Activated T-cell treated with anti-CD3 and anti-CD28 coated beads, Interleukin-2, amount 50 U/mL, for 1 hour (primary cell): Measurements from ENCODE around the gene NUAK2.
"Not testable (repeated sequence)": the region's sequence is repeated elsewhere in the genome, so short reads cannot be mapped to it uniquely, and the experiment has no call there.

Source experiments
- DNase-seq: peaks from one replicate; pipeline ENCODE4 v3.0.0-alpha.2; 2020

Gene NUAK2

DNA sequence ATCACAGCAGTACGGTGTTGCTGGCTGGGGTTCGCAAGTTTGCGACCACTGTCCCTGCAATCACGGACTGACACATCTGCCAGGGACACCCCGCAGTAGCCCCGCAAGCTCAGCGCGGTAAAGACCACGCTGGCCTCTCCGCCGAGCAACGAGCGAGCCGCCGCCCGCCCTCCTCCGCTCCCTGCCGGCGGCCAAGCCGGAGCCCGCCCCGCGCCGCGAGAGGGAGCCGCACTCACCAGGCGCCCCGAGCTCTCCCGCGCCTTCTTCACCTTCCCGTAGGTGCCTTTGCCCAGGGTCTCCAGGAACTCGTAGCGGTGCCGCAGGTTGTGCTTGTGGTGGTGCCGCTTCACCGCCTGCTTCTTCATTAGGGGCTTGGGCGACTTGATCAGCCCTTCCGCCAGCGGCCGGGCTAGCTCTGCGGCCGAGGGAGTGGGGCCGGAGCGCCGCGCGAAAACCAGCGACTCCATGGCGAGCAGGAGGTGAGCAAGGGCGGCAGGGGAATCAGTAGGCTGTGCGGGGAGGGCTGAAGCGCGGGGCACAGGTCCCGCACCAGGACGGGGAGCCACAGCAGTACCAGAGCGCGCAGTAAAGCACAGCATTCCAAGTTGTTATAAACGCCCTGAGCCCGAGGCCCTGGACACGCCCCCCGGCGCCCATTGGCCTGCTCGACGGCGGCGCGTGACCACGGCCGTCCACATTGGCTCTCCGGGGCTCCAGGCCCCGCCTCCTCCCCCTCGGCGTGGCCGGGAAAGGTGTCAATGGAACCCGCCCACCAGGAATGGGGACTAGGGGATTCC is at the start of gene NUAK2:
TSS of gene NUAK2 (minus strand) at position 584 of the 797 bp plus-strand sequence. CDS start at position 467, 117 bp downstream.
- DNase-seq = peak; percentile 88

DNA sequence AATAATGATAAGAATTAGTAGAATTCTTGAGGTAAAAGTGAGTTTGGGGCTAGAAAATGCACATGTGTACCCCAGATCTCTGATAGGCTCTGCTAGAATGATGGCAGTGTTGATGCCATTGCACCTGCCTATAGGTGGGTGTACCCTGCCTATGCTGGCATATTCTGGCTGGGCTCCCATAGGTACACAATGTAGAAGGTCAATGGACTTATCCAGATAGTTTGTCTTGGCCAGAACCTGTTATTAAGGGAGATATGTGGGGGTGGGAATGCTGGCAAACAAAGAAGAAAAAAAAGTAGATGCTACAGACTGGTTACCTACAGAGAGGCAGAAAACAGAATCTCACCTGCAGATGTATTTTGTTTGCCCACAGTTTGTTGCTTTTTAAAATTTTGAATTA is 49.2 kb upstream of the NUAK2 start:
- no peak for DNase-seq

DNA sequence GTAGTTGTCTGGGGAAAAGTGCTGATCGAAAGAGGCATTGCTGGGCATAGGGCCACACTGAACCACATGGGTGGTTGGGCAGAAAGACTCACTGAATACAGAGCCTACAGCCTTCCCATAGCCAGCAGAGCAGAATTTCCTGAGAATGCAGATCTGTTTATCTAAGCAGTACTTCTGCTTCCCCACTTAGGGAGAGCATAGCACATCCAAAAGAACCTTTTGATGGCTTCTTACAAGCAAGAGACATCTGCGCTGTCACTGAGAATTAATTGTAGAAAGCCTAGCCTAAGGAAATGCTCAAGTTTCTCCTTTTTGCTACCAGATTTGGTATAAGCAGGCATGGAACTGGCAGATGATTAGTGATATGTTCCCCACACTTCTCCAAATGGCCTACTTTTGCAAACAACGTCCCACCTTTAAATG is 48.2 kb upstream of the NUAK2 start:
- DNase-seq = no peak

DNA sequence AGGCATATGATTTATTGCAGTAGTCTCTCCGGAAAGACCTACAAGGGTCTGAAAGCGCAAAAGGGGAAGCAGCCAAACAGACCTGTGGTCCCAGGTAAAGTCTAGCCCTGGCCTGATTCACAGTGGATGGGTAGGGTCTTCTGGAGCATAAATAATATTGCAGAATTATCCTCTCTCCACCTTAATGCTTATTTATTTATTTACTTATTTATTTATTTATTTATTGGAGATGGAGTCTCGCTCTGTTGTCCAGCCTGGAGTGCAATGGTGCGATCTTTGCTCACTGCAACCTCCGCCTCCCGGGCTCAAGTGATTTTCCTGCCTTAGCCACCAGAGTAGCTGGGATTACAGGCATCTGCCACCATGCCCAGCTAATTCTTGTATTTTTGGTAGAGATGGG is 46.9 kb upstream of the NUAK2 start:
- DNase-seq = no peak

DNA sequence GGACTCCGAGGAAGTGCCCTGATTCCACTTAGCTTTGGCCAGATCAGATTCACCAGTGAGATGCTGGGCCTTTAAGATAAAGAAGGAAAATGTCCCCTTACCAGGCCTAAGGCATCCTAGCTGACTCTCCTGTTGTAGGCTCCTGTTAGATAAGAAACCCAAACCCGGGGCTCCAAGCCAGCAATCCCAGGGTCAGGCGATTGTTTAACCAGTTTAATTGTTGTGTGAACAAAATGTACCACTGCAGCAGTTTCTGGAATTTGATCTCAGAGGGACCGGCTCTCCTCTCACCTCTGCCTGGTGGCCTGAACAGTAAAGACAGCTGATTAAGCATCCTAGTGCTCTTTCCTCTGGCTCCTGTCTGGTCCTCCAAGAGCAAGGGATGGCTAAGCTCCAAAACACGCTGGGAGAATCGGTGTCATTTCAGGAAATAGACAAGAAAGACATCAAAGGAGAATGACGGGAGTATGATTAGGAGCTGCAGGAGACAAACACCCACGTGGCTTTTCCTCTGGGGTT is 44.5 kb upstream of the NUAK2 start:
- no peak for DNase-seq

DNA sequence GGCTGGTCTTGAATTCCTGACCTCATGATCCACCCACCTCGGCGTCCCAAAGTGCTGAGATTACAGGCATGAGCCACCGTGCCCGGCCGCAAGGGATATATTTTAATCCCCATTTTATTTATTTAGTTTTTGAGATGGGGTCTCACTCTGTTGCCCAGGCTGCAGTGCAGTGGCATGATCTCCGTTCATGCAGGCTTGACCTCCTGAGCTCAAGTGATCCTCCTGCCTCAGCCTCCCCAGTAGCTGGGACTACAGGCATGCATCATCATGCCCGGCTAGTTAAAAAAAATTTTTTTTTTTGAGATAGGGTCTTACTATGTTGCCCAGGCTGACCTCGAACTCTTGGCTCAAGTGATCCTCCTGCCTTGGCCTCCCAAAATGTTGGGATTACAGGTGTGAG is 43.5 kb upstream of the NUAK2 start:
- DNase-seq = not testable (repeated sequence)

DNA sequence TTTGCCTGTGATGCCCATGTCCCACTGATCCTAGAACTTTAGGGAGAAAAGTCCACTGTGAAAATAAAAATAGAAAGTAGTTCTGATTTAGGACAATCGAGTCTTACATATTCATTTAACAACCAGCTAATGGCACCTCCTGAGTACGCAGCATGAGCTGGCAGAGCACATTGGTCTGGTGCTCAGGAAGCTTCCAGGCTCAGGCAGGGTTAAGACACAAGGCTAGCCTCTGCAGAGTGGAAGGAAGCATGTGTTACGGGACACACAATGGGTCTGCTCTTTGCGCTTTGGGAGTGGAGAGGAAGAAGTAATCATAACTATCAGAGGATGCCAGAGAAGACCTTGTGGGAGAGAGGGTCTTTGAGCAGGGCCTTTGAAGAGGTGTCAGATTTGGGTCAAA is 39.3 kb upstream of the NUAK2 start:
- DNase-seq = no peak

DNA sequence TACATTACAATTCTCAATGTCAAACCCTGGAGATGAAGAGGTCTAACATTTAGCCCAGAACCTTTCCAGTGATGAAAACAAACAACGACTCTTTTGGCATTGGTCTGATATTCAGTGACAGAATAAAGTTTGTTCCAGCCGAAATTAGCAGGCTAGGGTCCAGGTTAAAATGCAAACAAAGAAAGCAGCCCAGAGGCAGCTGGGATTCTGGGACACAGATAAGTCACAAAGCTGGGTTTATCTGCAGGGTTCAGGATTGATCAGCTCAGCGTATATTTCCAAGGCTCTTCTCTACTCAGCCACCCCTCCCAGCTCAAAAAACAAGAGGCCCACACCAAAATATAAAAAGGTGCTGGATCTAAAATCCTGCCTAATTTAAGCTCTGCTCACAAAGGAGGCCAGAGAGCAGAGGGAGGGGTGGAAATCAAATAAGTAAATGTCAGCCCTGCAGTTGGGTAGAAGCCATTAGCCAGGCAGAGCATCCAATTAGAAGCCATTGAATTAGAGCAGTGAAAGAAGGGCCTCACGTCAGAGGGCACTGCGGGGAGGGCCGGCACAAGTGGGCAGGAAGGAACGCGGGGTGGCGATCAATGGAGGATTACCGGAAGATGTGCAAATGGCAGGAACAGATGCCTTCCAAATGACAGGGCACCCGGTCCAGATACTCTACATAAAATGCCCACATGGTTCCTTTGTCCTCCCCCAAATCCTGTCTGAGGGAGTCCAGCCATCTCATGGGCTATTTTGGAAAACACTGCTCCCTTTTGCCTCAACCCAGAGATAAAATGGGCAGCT is 38.4 kb upstream of the NUAK2 start:
- no peak for DNase-seq

DNA sequence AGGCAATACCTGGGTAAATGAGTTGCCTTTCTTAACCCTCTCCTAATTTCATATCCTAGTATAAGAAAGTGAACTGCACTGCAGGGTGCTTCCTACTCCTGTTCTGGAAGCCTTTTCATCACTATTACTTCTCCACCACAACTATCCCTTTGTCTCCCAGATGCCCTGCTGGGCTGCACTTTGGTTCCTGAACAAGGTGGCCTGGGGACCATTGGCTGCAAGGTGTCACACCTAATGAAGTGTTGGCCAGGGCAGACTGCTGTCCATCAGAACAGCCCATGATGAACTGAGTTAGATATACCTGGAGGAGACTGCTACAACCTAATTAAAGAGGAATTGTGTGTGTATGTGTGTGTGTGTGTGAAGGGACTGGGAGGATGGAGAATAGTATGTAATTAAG is 37.0 kb upstream of the NUAK2 start:
- no peak for DNase-seq

DNA sequence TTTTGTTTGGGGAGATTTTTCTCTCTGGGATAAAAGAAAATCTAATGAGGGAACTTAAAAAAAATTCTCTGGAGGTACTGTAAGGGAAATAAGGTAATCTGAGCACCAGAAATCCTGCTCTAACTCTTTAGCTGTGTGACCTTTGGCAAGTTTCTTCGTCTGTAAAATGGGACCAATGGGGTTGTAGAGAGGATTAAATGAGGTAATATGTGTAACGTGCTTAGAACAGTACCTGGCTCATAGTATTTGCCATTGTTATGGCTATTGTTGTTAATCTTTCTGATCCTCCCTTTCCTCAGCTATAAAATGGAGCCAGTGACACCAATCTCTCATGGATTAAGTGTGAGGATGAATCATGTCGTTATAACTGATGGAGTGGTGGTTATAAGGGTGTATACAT is 36.0 kb upstream of the NUAK2 start:
- DNase-seq = no peak

DNA sequence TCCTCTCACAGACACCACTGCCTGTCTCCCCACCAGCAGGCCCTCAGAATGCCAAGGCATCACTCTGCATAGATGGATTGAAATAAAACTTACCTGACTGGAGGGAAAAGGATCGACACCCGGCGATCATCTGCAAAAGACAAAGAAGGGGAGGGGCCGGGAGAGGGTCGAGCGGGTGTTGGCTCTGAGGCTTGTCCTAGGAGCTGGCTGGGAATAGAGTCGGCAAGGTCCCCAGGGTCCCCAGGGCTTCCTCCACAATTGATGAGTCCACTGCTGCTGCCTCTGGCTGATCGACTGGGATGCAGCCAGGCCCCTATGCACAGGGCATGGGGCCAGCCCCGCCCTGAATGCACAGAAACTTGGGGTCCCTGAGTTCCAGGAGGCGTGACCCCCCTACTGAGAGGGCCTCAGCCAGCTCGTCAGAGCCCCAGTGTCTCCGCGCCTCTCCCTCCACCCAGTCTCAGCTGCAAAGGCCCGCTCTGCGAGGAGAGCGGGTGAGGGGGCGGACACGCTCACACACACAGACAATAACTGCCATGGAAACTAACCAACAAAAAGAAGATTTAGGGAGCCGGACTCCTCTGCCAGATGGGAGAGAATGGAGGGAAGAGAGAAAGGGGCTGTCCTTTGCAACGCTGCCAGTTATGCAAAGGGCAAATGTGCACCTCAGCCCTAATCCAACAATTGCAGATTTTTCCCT is 35.0 kb upstream of the NUAK2 start, which contains the start of gene KLHDC8A:
TSS of gene KLHDC8A (minus strand) at position 483 of the 700 bp plus-strand sequence. CDS start 13,318 bp downstream, outside the sequence.
- DNase-seq = no peak

DNA sequence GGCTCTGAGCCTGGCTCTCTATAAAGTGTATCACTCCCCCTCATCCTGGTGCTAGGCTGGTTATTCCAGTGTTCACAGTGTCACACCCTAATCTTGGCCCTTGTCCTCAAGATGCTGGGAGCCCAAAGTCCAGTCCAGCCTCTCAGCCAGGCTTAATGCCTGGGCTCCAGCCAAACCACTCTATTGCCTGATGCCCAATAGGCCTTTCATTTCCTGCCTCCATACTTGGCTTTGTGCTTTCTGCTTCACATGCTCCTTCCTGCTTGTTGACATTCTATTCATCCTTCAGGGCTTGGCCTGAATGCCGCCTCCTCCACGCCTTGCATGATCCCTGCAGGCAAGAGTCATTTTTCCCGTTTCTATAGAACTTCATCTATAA is 33.5 kb upstream of the NUAK2 start:
- no peak for DNase-seq

DNA sequence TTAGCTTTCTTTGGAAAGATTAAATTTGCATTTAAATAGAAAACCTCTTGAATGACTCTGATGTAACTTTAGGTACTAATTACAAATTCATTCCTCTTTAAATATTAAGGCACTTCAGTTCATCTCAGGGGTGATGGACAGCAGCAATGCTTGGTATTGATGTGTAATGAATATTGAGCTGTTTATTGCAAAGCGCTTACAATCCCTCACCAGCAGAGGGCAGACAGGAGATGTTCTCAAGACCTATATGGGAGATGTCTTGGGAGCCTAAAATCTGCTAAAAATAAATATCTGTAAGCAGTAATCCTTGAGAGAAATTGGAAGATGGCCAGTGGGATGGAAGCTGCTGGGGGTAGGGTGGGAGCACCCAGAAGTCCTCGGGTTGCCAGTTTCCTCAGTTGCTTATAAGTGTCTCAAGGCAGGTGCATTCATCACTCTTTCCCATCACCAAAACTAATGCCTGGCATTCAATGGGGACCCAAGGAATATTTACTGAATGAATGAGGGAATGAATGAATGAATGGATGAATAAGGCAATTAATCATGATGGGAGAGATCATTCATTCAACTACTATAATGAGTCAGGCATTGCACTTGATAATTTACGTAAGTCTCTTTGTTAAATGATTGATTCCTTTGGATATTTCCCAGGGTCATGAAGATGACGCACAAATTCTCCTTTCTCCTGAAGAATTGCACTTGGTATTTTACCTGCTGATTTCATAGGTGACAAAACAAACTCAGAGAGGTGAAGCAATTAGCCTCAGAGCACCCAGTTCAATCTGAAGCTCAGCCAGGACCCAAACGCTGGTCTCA is 32.9 kb upstream of the NUAK2 start:
- DNase-seq = peak; percentile 44

DNA sequence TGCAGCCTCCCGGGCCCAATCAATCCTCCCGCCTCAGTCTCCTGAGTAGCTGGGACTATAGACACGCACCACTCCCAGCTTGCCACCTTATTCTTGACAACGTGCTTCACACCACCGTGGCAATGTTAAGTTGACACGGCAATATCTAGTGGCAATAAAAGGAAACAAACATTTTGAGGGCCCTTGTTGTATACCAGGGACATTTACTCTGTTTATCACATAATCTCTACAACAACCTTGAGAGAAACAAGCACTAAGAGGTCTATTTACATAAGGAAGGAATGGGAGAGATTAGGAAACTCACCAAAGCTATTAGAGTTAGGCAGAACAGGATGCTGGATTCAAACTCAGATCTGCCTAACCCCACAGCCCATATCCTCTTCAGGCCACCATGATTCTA is 32.1 kb upstream of the NUAK2 start:
- no peak for DNase-seq

DNA sequence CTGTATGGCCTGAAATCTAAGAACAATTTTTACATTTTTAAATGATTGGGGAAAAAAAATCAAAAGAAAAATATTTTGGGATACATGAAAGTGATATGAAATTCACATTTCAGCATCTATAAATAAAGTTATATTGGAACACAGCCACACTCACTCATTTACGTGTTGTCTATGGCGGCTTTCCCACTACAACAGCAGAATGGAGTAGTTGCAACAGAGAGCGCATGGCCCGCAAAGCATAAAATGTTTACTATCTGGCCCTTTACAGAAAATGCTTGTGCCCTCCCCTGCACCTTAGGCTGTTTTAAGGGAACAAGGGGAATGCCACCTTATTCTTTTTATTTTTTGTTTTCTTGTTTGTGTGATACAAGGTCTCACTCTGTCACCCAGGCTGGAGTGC is 31.6 kb upstream of the NUAK2 start:
- DNase-seq = no peak

DNA sequence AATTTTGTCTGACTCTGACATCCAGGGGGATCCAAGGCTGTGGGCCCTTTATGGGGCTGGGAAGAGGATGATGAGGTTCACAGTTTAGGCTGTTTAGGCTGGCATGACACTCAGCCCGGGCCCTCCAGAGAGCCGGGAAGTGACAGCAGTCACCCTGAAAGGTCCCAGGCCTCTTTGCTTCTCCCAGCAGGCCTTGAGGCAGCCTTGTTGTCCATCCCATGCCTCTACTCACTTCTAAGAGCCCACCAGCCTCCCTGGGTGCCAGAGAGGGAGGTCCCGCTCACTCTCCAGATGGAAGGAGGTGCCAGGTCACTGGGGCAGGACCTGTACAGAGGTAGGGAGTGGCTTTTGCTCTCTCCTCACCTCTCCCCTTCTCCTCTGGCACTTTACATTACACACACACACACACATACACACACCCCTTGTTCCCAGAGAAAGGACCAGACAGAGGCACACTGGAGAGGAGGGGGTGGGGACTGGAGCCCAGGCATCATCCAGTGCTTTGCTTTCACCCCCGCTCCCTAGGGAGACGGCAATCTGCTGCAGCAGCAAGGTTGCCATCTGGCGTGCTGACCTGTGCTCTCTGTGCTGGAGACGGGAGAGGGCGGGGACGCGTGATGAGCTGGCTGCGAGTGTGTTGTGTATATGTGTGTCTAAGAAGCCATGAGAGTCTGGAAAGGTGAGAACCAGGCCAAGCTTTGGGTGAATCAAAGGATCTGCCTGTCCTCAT is 30.6 kb upstream of the NUAK2 start:
- no peak for DNase-seq

DNA sequence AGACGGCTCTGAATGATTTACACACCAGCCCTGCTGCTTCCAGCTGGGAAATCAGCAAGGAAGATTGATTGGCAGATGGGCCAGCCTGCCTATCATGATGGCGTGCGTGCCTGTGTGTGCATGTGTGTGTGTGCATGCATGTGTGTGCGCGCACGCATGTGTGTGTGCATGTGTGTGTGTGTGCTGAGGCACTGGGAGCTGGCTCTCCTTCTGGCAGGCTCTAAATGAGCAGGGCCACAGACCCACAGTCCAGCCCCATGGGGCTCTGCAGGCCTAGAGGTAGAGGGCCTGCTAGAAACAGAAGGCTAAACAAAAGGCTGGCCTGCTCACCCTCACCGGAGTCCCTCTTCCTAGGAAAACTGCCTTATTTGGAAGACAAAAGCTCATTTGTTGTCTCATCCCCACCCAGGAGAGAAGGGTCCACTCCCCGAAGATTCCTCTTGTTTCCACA is 29.2 kb upstream of the NUAK2 start:
- DNase-seq = no peak

DNA sequence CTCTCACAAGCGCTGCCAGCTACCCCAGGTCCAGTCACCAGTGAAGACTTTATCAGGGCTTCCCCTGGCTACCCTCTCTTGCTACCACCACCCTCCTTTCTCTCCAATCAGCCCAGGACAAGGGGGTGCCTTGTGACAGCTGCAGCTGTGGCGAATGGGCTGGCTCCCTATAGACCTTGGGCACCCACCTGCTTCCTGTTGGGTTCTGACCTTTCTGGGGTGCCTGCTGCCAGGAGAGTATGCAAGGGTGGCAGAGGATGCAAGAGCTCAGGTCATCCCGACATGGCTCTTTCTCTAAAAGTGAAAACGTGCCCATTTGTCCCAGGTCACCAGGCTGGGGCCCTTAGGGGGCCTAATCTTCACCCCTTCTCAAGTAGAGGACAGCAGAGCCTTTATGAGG is 28.6 kb upstream of the NUAK2 start:
- DNase-seq = no peak

DNA sequence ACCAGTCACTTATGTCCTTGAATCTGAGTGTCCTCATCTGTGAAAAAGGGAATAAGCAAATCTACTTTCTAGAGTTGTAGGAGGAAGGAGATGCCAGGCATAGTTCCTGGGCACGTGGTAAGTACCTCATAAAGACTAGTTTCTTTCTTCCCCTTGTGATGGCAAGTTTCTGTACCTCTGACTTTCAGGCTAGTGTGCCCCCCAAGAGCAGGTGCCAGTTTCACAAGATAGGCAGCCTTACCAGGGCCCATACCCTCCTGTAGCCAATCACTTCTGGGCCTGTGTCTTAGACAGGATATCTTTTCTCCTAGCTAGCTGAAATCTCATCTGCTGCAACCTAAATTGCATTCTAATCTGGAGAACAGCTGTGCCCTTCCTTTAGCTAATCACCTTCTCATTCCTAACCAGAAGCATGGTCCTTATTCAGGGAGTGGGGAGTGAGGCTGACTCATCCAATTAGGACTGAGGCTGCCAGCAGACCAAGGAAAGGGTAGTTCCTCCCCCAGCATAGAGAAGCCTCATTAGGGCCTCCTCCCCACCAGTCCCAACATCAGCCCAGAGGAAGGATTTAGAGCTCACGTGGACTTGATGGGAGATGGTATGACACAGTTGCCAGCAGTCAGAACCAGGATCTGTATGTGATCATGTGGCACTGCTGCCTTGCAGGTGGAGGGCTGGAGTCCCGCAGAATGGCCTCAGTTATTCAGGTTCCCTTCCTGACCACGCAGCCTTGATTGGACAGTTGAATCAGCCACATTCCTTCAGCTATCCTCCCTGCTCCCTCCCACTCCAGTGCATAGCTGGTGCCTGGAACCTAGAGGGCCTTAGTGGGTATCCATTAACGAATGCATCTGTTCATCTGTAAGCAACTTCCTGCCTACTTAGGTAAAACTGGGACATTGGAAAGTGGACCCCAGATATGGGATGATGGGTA is 27.3 kb upstream of the NUAK2 start:
- no peak for DNase-seq

DNA sequence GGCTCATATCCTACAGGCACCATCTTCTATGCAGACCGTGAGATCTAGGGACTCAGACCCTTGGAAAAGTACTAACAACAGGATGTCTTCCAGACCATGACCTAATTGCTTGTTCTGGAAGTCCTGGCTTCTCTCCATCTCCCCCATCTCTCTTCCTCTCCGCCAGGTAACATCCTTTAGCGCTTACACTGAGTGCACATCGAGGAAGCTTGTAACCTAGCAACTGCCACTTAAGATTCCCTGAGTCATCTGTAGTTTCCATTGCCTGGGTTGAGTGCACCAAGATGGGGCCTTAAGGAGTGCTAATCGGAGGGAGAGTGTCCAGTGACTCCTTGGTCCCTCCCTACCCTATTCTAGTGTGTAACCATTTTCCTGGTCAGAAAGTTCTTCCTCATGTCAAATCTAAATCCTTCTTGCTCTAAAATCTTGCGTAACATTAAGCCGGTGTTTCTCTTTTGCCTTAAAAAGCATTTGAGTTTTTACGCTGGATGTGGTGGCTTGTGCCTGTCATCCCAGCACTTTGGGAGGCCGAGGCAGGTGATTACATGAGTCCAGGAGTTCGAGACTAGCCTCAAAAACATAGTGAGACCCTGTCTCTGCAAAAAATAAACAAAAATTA is 25.5 kb upstream of the NUAK2 start:
- no peak for DNase-seq
